Fibroblast of upper back skin (primary cell): ENCODE results near the gene PCSK2.
"Not testable (repeated sequence)": the region's sequence is repeated elsewhere in the genome, so short reads cannot be mapped to it uniquely, and the experiment has no call there.

ENCODE experiments used
- DNase-seq: peaks from one replicate; pipeline ENCODE4 v3.0.0-alpha.2; 2013

Gene PCSK2

GRCh38 chr20:17226410-17227218 lies at the start of gene PCSK2:
Gene PCSK2 (plus strand): TSS chr20:17227040. CDS start chr20:17227306, 266 bp downstream.
- peak; percentile 77 for DNase-seq

- no peak for DNase-seq
Measured at GRCh38 chr20:17177341-17177740, 49.5 kb upstream of the PCSK2 start.

- DNase-seq, result no peak
Measured at GRCh38 chr20:17179840-17180239, 47.0 kb upstream of the PCSK2 start.

GRCh38 chr20:17189976-17190695 lies 36.7 kb upstream of the PCSK2 start:
- no peak for DNase-seq

- no peak for DNase-seq
Measured at GRCh38 chr20:17197041-17197440, 29.8 kb upstream of the PCSK2 start.

- no peak for DNase-seq
Measured at GRCh38 chr20:17202030-17202429, 24.8 kb upstream of the PCSK2 start.

- no peak for DNase-seq
Measured at GRCh38 chr20:17202673-17203072, 24.2 kb upstream of the PCSK2 start.

- no peak for DNase-seq
Measured at GRCh38 chr20:17205084-17205813, 21.6 kb upstream of the PCSK2 start.

GRCh38 chr20:17210387-17210786 lies 16.5 kb upstream of the PCSK2 start:
- DNase-seq, result no peak

GRCh38 chr20:17210983-17211382 lies 15.9 kb upstream of the PCSK2 start:
- no peak for DNase-seq

GRCh38 chr20:17215167-17215566 lies 11.7 kb upstream of the PCSK2 start:
- no peak for DNase-seq

- DNase-seq, result not testable (repeated sequence)
Measured at GRCh38 chr20:17219856-17220255, 7.0 kb upstream of the PCSK2 start.

- DNase-seq, result no peak
Measured at GRCh38 chr20:17223553-17223952, 3.3 kb upstream of the PCSK2 start.

- DNase-seq, result no peak
Measured at GRCh38 chr20:17225851-17226409, 910 bp upstream of the PCSK2 start.

- DNase-seq, result no peak
Measured at GRCh38 chr20:17227219-17227575, 357 bp downstream of the PCSK2 start.

GRCh38 chr20:17227669-17228623 lies 1.1 kb downstream of the PCSK2 start:
- DNase-seq, result peak; percentile 17

- DNase-seq, result no peak
Measured at GRCh38 chr20:17228624-17229061, 1.8 kb downstream of the PCSK2 start.

GRCh38 chr20:17229256-17229655 lies 2.4 kb downstream of the PCSK2 start:
- DNase-seq, result no peak

- DNase-seq, result no peak
Measured at GRCh38 chr20:17233626-17234025, 6.8 kb downstream of the PCSK2 start.

- DNase-seq, result no peak
Measured at GRCh38 chr20:17236766-17237165, 9.9 kb downstream of the PCSK2 start.

GRCh38 chr20:17248224-17248623 lies 21.4 kb downstream of the PCSK2 start:
- DNase-seq, result no peak

- DNase-seq, result no peak
Measured at GRCh38 chr20:17262786-17263185, 35.9 kb downstream of the PCSK2 start.
